BLaER1 (cell line): ENCODE data around the gene GYG2.

Source experiments
- H3K27ac ChIP-seq: shearing (Covaris generic); formaldehyde crosslinking; 2 replicates; pipeline ENCODE4 v1.8.1; 2022
- H3K27me3 ChIP-seq: shearing (Covaris generic); formaldehyde crosslinking; 2 replicates; pipeline ENCODE4 v1.8.1; 2022
- H3K36me3 ChIP-seq: shearing (Covaris generic); formaldehyde crosslinking; 2 replicates; pipeline ENCODE4 v1.8.1; 2022
- H3K4me1 ChIP-seq: shearing (Covaris generic); formaldehyde crosslinking; 2 replicates; pipeline ENCODE4 v1.8.1; 2022
- H3K4me2 ChIP-seq: shearing (Covaris generic); formaldehyde crosslinking; 2 replicates; pipeline ENCODE4 v1.8.1; 2022
- H3K4me3 ChIP-seq: shearing (Covaris generic); formaldehyde crosslinking; 2 replicates; pipeline ENCODE4 v1.8.1; 2022
- H3K9ac ChIP-seq: shearing (Covaris generic); formaldehyde crosslinking; 2 replicates; pipeline ENCODE4 v1.8.1; 2022
- H3K9me3 ChIP-seq: shearing (Covaris generic); formaldehyde crosslinking; 2 replicates; pipeline ENCODE4 v1.8.1; 2022
- H4K20me1 ChIP-seq: shearing (Covaris generic); formaldehyde crosslinking; 2 replicates; pipeline ENCODE4 v1.8.1; 2022
- Cebpa-rat ChIP-seq: shearing (Covaris generic); IDR thresholded peaks from 2 replicates; pipeline ENCODE4 v1.8.1; 2022

GYG2 gene

DNA sequence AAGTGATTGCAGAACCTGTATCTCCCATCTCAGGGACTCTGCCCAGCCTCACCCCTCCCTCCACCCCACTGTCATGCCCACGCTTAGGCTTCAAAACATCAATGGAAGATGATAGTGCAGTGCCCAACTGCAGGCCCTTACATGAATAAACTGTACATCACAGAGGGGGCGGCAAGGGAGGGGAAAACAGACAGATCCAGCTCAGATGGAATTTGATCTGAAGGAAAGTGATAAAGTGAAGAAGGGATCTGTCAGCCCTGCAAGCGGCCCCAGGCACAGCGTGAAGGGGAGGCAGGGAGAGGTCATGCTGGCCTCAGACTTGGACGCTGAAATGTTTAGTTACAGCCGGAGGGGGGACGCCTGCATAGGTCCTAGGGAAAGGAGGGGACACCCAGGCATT lies 38.5 kb downstream of the GYG2 start:
- H3K36me3 ChIP-seq: peaks cover 18% of the 10 kb centered on the region; the same call in 1 of the 2 replicates
- no peak for TF ChIP-seq Cebpa-rat

DNA sequence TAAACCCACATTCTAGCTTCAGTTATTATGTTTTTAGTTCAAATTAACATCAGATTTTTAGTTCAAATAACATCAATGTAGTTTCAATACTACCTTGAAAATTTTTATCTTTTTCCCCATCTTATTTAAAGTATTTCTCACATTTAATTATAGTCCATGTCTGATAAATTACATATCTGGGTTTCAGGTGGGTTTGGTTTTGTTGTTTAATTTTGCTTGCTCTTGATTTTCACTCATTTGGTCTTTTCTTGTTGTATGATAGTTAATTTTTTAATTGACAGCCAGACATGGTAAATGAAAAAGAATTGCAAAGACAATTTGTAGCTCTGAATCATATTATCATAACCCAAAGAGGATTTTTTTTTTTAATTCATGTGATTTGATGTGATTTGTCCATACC lies 41.9 kb downstream of the GYG2 start:
- no peak overlapping the region for H3K4me2 ChIP-seq
- no peak overlapping the region for H3K9ac ChIP-seq
- H3K4me3 ChIP-seq: no peak overlapping the region
- H3K27ac ChIP-seq: no peak overlapping the region
- peaks cover 1% of the 10 kb centered on the region; the same call in 1 of the 2 replicates for H3K36me3 ChIP-seq
- no peaks in the 10 kb centered on the region for H3K9me3 ChIP-seq
- TF ChIP-seq Cebpa-rat: no peak
- no peaks in the 10 kb centered on the region for H4K20me1 ChIP-seq
- H3K4me1 ChIP-seq: no peaks in the 10 kb centered on the region
- H3K27me3 ChIP-seq: no peaks in the 10 kb centered on the region

More for the DNA sequence above, 38.5 kb downstream of the GYG2 start:
- Histone ChIP-seq H3K9ac (no peak overlapping the region), H3K4me1 (no peaks in the 10 kb centered on the region), H3K27ac (no peak overlapping the region), H3K4me2 (no peak overlapping the region), H3K4me3 (no peak overlapping the region), H3K27me3 (no peaks in the 10 kb centered on the region), H3K9me3 (no peaks in the 10 kb centered on the region), H4K20me1 (no peaks in the 10 kb centered on the region)

DNA sequence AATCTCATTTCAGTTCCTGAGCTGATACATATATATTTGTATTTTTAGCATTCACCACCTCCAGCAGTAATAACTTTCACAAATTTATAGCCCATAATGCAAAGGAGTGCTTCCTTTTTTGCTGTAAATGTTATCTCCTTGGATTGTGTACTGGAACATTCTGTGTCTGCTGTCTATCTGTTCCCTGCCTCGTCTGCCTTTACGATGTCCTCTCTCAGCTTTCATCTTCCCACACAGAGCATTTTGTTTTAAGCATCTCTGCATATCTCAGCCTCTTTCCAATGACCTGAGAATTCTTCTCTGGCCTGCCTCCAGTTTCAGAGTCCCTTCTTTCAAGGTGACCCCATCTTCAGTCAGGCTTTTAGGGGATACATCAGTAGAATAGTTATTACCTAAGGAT lies 43.1 kb downstream of the GYG2 start:
- Histone ChIP-seq H3K4me1 (no peaks in the 10 kb centered on the region), H3K27ac (no peak overlapping the region), H3K9me3 (no peaks in the 10 kb centered on the region), H3K36me3 (no peaks in the 10 kb centered on the region), H4K20me1 (no peaks in the 10 kb centered on the region), H3K4me3 (no peak overlapping the region), H3K4me2 (no peak overlapping the region), H3K27me3 (no peaks in the 10 kb centered on the region), H3K9ac (no peak overlapping the region)
- TF ChIP-seq Cebpa-rat: no peak

DNA sequence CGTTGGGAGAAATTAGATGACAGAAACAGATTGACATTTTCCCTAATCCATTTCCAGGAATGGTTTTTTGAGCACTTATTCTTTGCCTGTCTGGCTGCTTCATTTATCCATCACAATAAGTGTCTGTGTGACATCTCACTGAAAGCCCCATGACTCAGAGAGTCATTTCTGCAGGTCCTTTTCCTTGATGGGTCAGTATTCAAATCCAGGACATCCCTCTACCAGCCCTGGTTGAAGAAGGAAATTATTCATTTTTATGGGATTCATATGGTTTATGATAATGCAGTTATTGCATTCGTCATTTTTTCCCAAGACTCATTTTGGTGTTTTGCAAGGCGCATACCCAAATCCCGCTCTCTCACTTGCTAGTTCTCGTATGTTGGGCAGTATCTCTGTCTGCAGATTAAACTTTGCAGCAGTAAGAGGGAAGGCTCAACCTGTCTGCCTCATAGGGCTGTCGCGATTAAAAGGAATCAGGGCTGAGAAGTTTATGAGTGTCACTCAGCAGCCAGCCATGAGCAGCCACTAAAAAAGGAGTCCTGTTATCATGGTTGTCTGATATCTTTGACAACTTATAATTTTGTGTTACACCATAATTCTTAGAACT lies 44.0 kb downstream of the GYG2 start:
- H3K9me3 ChIP-seq: no peaks in the 10 kb centered on the region
- H4K20me1 ChIP-seq: no peaks in the 10 kb centered on the region
- no peak overlapping the region for H3K27ac ChIP-seq
- H3K4me2 ChIP-seq: no peak overlapping the region
- no peaks in the 10 kb centered on the region for H3K36me3 ChIP-seq
- H3K9ac ChIP-seq: no peak overlapping the region
- H3K4me1 ChIP-seq: no peaks in the 10 kb centered on the region
- TF ChIP-seq Cebpa-rat: no peak
- no peak overlapping the region for H3K4me3 ChIP-seq
- H3K27me3 ChIP-seq: no peaks in the 10 kb centered on the region

DNA sequence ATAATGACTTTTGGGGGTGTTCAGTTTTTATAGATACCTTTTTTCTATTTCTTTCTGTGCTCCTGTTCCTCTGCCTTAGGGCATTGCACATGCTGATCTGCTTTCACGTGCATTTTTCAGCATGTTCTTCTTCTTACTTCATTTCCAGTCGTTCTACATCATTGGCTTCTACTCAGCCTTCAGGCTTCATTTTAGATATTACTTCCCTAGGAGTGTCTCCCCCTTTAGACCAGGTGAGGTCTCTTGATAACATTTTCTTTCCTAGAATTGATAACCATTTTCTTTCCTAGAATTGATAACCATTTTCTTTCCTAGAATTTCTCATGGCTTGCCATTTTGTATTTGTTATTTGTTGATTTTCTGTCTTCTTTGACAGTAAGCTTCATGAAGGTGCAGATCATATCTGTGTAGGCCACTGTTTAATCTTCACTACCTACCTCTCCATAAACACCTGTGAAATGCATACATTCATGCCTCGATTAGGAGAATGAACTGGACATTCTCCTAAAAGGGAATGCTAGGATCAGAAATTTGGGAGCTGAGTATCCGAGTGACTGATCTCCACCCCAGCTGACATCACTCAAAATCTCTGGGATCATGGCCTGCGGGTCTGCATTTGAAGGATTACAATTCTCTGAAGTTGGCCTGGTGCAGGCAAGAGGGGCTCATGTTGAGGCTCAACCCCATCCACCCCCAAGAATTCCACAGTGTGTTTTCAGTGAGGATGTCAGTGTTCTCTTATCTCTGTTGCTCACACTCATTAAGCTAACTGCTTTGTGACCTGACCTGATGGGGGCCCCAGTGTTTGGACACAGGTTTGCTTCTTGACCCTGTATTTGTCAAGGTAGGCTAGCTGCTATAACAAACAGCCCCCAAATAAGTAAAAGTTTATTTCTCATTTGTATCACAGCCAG lies 45.7 kb downstream of the GYG2 start:
- Histone ChIP-seq H4K20me1 (no peaks in the 10 kb centered on the region), H3K27me3 (no peaks in the 10 kb centered on the region), H3K9ac (no peak overlapping the region), H3K4me2 (no peak overlapping the region), H3K36me3 (no peaks in the 10 kb centered on the region), H3K27ac (no peak overlapping the region), H3K4me3 (no peak overlapping the region), H3K9me3 (no peaks in the 10 kb centered on the region), H3K4me1 (no peaks in the 10 kb centered on the region)
- TF ChIP-seq Cebpa-rat: no peak

DNA sequence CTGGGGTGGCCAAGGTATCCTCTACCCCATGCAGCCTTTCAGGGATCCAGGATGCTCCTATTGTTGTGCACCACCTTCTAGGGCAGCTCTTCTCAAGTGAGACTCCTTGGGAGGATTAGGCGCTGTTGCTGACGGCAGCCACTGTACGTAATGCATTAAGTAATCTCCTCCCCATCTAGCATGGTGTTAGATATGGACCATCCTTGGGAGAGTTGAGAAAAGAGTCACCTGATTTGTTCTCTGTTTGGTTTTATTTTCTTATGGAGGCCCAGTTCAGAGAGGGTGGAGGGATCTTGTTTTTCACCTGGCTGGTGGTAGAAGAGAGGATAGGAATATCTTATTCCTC lies 46.4 kb downstream of the GYG2 start:
- TF ChIP-seq Cebpa-rat: no peak
- H3K4me2 ChIP-seq: no peak overlapping the region

GRCh38 chrX:2875798-2876399 lies 47.2 kb downstream of the GYG2 start:
- H3K4me3 ChIP-seq: no peak overlapping the region
- H3K9ac ChIP-seq: no peak overlapping the region
- no peaks in the 10 kb centered on the region for H3K9me3 ChIP-seq
- no peak overlapping the region for H3K27ac ChIP-seq
- no peaks in the 10 kb centered on the region for H4K20me1 ChIP-seq
- H3K4me2 ChIP-seq: no peak overlapping the region
- H3K27me3 ChIP-seq: no peaks in the 10 kb centered on the region
- no peaks in the 10 kb centered on the region for H3K36me3 ChIP-seq
- no peaks in the 10 kb centered on the region for H3K4me1 ChIP-seq
- TF ChIP-seq Cebpa-rat: no peak

More for the DNA sequence above, 46.4 kb downstream of the GYG2 start:
- Histone ChIP-seq H3K9ac (no peak overlapping the region), H3K4me1 (no peaks in the 10 kb centered on the region), H3K9me3 (no peaks in the 10 kb centered on the region), H3K27ac (no peak overlapping the region), H3K27me3 (no peaks in the 10 kb centered on the region), H3K36me3 (no peaks in the 10 kb centered on the region), H3K4me3 (no peak overlapping the region), H4K20me1 (no peaks in the 10 kb centered on the region)

- Histone ChIP-seq H3K4me1 (no peaks in the 10 kb centered on the region), H4K20me1 (no peaks in the 10 kb centered on the region), H3K9me3 (no peaks in the 10 kb centered on the region), H3K4me3 (no peak overlapping the region), H3K27me3 (no peaks in the 10 kb centered on the region), H3K36me3 (no peaks in the 10 kb centered on the region), H3K4me2 (no peak overlapping the region), H3K9ac (no peak overlapping the region), H3K27ac (no peak overlapping the region)
- TF ChIP-seq Cebpa-rat: no peak
These were observed 49.8 kb downstream of the GYG2 start for GRCh38 chrX:2878563-2878962.

- H3K9me3 ChIP-seq: no peaks in the 10 kb centered on the region
- H3K36me3 ChIP-seq: no peaks in the 10 kb centered on the region
- no peaks in the 10 kb centered on the region for H3K4me1 ChIP-seq
- no peak overlapping the region for H3K4me2 ChIP-seq
- no peak overlapping the region for H3K9ac ChIP-seq
- no peak overlapping the region for H3K4me3 ChIP-seq
- no peak overlapping the region for H3K27ac ChIP-seq
- TF ChIP-seq Cebpa-rat: no peak
- H4K20me1 ChIP-seq: no peaks in the 10 kb centered on the region
- no peaks in the 10 kb centered on the region for H3K27me3 ChIP-seq
These were observed 50.9 kb downstream of the GYG2 start for GRCh38 chrX:2879670-2880069.

GRCh38 chrX:2883770-2884169 lies 55.0 kb downstream of the GYG2 start:
- Histone ChIP-seq H3K4me3 (no peak overlapping the region), H3K4me2 (no peak overlapping the region), H3K36me3 (no peaks in the 10 kb centered on the region), H3K27ac (no peak overlapping the region), H3K4me1 (peaks cover 2% of the 10 kb centered on the region; the same call in 1 of the 2 replicates), H3K9me3 (no peaks in the 10 kb centered on the region), H4K20me1 (no peaks in the 10 kb centered on the region), H3K9ac (no peak overlapping the region), H3K27me3 (no peaks in the 10 kb centered on the region)
- TF ChIP-seq Cebpa-rat: no peak
